HG02759 (cell line): ENCODE measurements around the gene APRT.

Experiments used
- ATAC-seq: cut with Tn5 transposase; IDR thresholded peaks from one replicate; pipeline ENCODE4 v1.9.1; 2021; ENCODE audit warnings: mild to moderate bottlenecking, moderate library complexity; ENCODE audit not compliant: unreplicated experiment

APRT gene

GRCh38 chr16:88842308-88842756 is 30.6 kb upstream of the APRT start:
- no peak for ATAC-seq

- no peak for ATAC-seq
Observed at GRCh38 chr16:88841521-88842307, 30.0 kb upstream of the APRT start.

- ATAC-seq: no peak
Observed at GRCh38 chr16:88840600-88841215, 29.0 kb upstream of the APRT start.

- no peak for ATAC-seq
Observed at GRCh38 chr16:88839745-88840599, 28.2 kb upstream of the APRT start.

GRCh38 chr16:88839026-88839529 is 27.4 kb upstream of the APRT start:
- ATAC-seq: no peak

- no peak for ATAC-seq
Observed at GRCh38 chr16:88838566-88838965, 26.8 kb upstream of the APRT start.

- no peak for ATAC-seq
Observed at GRCh38 chr16:88837806-88838205, 26.1 kb upstream of the APRT start.

- no peak for ATAC-seq
Observed at GRCh38 chr16:88836791-88837190, 25.1 kb upstream of the APRT start.

GRCh38 chr16:88835818-88836217 is 24.1 kb upstream of the APRT start:
- ATAC-seq: no peak

GRCh38 chr16:88835383-88835782 is 23.7 kb upstream of the APRT start:
- ATAC-seq: no peak

GRCh38 chr16:88834670-88835069 is 22.9 kb upstream of the APRT start:
- no peak for ATAC-seq

- ATAC-seq: no peak
Observed at GRCh38 chr16:88833086-88833485, 21.4 kb upstream of the APRT start.

GRCh38 chr16:88831838-88832237 is 20.1 kb upstream of the APRT start:
- ATAC-seq: no peak

GRCh38 chr16:88830783-88831182 is 19.1 kb upstream of the APRT start:
- ATAC-seq: no peak

- no peak for ATAC-seq
Observed at GRCh38 chr16:88830258-88830657, 18.5 kb upstream of the APRT start.

GRCh38 chr16:88828711-88829110 is 17.0 kb upstream of the APRT start:
- ATAC-seq: no peak

GRCh38 chr16:88827727-88828126 is 16.0 kb upstream of the APRT start:
- ATAC-seq: no peak

- no peak for ATAC-seq
Observed at GRCh38 chr16:88826070-88826840, 14.5 kb upstream of the APRT start.

- ATAC-seq: no peak
Observed at GRCh38 chr16:88825146-88825545, 13.4 kb upstream of the APRT start.

GRCh38 chr16:88824256-88825077 is 12.7 kb upstream of the APRT start:
- no peak for ATAC-seq
